OCI-LY1 (cell line): ENCODE measurements around the gene KRT6B.

ENCODE experiments used
- EZH2 ChIP-seq: fragments of 200-600 bp; sonication (generic), shearing (Covaris generic); IDR thresholded peaks from 2 replicates; pipeline ENCODE4 v1.8.0; 2017; ENCODE audit warnings: borderline replicate concordance, mixed run types, mild to moderate bottlenecking, antibody characterized with exemption, low read length, moderate library complexity, mixed read lengths
- TF ChIP-seq, protein P1 (sequence below): fragments of 200-600 bp; sonication (generic), shearing (Covaris generic); IDR thresholded peaks from 2 replicates; pipeline ENCODE4 v1.5.1; 2017; ENCODE audit warnings: mild to moderate bottlenecking, antibody characterized with exemption, low read length, moderate library complexity, mixed read lengths

DNA sequence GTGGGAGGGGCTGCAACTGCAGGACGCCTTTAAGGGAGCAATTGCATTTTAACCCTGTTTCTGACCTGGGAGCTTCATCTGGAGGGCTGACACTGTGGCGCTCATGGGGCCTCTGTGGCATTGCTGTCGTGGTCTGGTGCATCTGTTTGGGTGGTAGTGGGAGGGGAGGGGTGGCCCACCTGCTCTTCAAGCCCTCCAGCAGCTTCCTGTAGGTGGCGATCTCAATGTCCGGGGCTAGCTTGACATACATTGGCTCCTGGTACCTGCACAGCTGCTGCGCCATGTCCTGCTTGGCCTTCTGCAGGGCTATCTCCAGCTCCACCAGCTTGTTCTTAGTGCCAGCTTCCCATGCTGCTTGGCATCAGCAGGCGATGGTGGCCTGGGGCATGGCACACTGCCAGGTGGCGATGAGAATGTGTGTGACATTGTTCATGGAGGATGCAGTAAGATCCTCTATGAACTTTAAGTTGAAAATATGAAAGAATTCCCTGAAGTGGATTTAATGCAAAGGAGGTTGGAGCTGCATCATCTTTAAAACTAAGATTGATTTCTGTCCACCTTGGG is 38.1 kb downstream of the KRT6B start:
- TF ChIP-seq, protein P1, sequence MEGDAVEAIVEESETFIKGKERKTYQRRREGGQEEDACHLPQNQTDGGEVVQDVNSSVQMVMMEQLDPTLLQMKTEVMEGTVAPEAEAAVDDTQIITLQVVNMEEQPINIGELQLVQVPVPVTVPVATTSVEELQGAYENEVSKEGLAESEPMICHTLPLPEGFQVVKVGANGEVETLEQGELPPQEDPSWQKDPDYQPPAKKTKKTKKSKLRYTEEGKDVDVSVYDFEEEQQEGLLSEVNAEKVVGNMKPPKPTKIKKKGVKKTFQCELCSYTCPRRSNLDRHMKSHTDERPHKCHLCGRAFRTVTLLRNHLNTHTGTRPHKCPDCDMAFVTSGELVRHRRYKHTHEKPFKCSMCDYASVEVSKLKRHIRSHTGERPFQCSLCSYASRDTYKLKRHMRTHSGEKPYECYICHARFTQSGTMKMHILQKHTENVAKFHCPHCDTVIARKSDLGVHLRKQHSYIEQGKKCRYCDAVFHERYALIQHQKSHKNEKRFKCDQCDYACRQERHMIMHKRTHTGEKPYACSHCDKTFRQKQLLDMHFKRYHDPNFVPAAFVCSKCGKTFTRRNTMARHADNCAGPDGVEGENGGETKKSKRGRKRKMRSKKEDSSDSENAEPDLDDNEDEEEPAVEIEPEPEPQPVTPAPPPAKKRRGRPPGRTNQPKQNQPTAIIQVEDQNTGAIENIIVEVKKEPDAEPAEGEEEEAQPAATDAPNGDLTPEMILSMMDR: peak; percentile 20
- no peak for TF ChIP-seq EZH2
